Measurements from ENCODE around the gene SVIL. TPM values are rescaled to one million over a fixed set of nuclear protein-coding genes. Genes with fewer than 3 reads are reported as not detected.

Gene SVIL
- total RNA-seq, 1 experiment from 2014 or later, result 166 TPM

- Histone ChIP-seq H3K27me3 (ENCODE audit: insufficient read depth, low read depth) (no peaks in the 10 kb centered on the region), H3K4me1 (replicated peaks; ENCODE audit: insufficient read depth) (no peaks in the 10 kb centered on the region), H3K9me2 (ENCODE audit: insufficient read depth) (no peaks in the 10 kb centered on the region), H2AFZ (no peak overlapping the region), H3K4me3 (no peak overlapping the region), H4K20me1 (ENCODE audit: insufficient read depth) (no peaks in the 10 kb centered on the region), H3K79me2 (ENCODE audit: low read depth) (0 out of 2 replicates have a peak, but pooled peaks cover 6% of the 10 kb centered on the region), H3K4me2 (no peak overlapping the region), H3F3A (ENCODE audit: insufficient read depth, low read depth) (0 out of 2 replicates have a peak, but pooled peaks cover 2% of the 10 kb centered on the region), H3K9me3 (ENCODE audit: insufficient read depth, low read depth) (no peaks in the 10 kb centered on the region), H3K27ac (no peak overlapping the region), H3K36me3 (ENCODE audit: low read depth) (no peaks in the 10 kb centered on the region)
- DNase-seq, result no peak
- no TSS peak for BruUV-seq (replicated peaks)
- CTCF ChIA-PET, result no interaction called here
- POLR2A ChIA-PET (ENCODE audit: unreplicated experiment), result no interaction called here
- TF ChIP-seq EZH2 (IDR thresholded peaks at IDR 0.05; ENCODE audit: low read depth), result no peak
- no peak for TF ChIP-seq CTCF (conservative IDR thresholded peaks at IDR 0.05)
- intact Hi-C loops (cut with micrococcal nuclease; ENCODE audit: unreplicated experiment), result no loop called here
Observed at GRCh38 chr10:29541422-29542210, 93.2 kb downstream of the SVIL start.

- Histone ChIP-seq H3K27me3 (ENCODE audit: insufficient read depth, low read depth) (no peaks in the 10 kb centered on the region), H3K4me1 (replicated peaks; ENCODE audit: insufficient read depth) (no peaks in the 10 kb centered on the region), H3K4me3 (no peak overlapping the region), H3K9me3 (ENCODE audit: insufficient read depth, low read depth) (no peaks in the 10 kb centered on the region), H3K27ac (no peak overlapping the region), H3K79me2 (ENCODE audit: low read depth) (0 out of 2 replicates have a peak, but pooled peaks cover 9% of the 10 kb centered on the region), H3K9me2 (ENCODE audit: insufficient read depth) (no peaks in the 10 kb centered on the region), H3K4me2 (no peak overlapping the region), H3K36me3 (ENCODE audit: low read depth) (no peaks in the 10 kb centered on the region), H2AFZ (no peak overlapping the region), H4K20me1 (ENCODE audit: insufficient read depth) (no peaks in the 10 kb centered on the region), H3F3A (ENCODE audit: insufficient read depth, low read depth) (0 out of 2 replicates have a peak, but pooled peaks cover 2% of the 10 kb centered on the region)
- ChIA-PET POLR2A (ENCODE audit: unreplicated experiment) (no interaction called here), CTCF (no interaction called here)
- intact Hi-C loops (cut with micrococcal nuclease; ENCODE audit: unreplicated experiment), result no loop called here
- DNase-seq, result no peak
- no TSS peak for BruUV-seq (replicated peaks)
- TF ChIP-seq EZH2 (IDR thresholded peaks at IDR 0.05; ENCODE audit: low read depth) (no peak), CTCF (conservative IDR thresholded peaks at IDR 0.05) (no peak)
Observed at GRCh38 chr10:29540016-29540415, 94.8 kb downstream of the SVIL start.

GRCh38 chr10:29539412-29539811, 95.4 kb downstream of the SVIL start:
- Histone ChIP-seq H3K4me2 (no peak overlapping the region), H3F3A (ENCODE audit: insufficient read depth, low read depth) (0 out of 2 replicates have a peak, but pooled peaks cover 2% of the 10 kb centered on the region), H4K20me1 (ENCODE audit: insufficient read depth) (no peaks in the 10 kb centered on the region), H3K4me3 (no peak overlapping the region), H3K79me2 (ENCODE audit: low read depth) (0 out of 2 replicates have a peak, but pooled peaks cover 9% of the 10 kb centered on the region), H3K27me3 (ENCODE audit: insufficient read depth, low read depth) (no peaks in the 10 kb centered on the region), H3K4me1 (replicated peaks; ENCODE audit: insufficient read depth) (no peaks in the 10 kb centered on the region), H3K27ac (no peak overlapping the region), H3K9me3 (ENCODE audit: insufficient read depth, low read depth) (no peaks in the 10 kb centered on the region), H2AFZ (no peak overlapping the region), H3K9me2 (ENCODE audit: insufficient read depth) (no peaks in the 10 kb centered on the region), H3K36me3 (ENCODE audit: low read depth) (no peaks in the 10 kb centered on the region)
- intact Hi-C loops (cut with micrococcal nuclease; ENCODE audit: unreplicated experiment), result loop anchor here (10.0 kb wide), 1 partner anchor 195 kb away; no protein-coding TSS in a partner anchor
- no TSS peak for BruUV-seq (replicated peaks)
- TF ChIP-seq CTCF (conservative IDR thresholded peaks at IDR 0.05), result no peak
- no peak for TF ChIP-seq EZH2 (IDR thresholded peaks at IDR 0.05; ENCODE audit: low read depth)
- POLR2A ChIA-PET (ENCODE audit: unreplicated experiment), result no interaction called here
- CTCF ChIA-PET, result no interaction called here
- DNase-seq, result no peak
